Islet precursor cell (in vitro differentiated cells): ENCODE data around the gene APOBEC2.

Experiments
- DNase-seq: peaks from one replicate; pipeline ENCODE4 v3.0.0-alpha.2; 2018

The APOBEC2 gene

GRCh38 chr6:41092421-41093140, 39.6 kb downstream of the APOBEC2 start:
- DNase-seq: no peak

GRCh38 chr6:41093729-41094128, 40.7 kb downstream of the APOBEC2 start:
- no peak for DNase-seq

GRCh38 chr6:41097467-41098090, 44.6 kb downstream of the APOBEC2 start:
- DNase-seq: no peak

- no peak for DNase-seq
Observed at GRCh38 chr6:41098366-41098765, 45.4 kb downstream of the APOBEC2 start.

- peak; percentile 82 for DNase-seq
Observed at GRCh38 chr6:41100871-41101287, 47.9 kb downstream of the APOBEC2 start.

- no peak for DNase-seq
Observed at GRCh38 chr6:41103847-41104246, 50.8 kb downstream of the APOBEC2 start.

- peak; percentile 66 for DNase-seq
Observed at GRCh38 chr6:41111017-41111416, 58.0 kb downstream of the APOBEC2 start.
